Ectodermal cell (in vitro differentiated cells): ENCODE results near the gene BRAP.
A peak's percentile ranks its signal among the peaks of the same experiment; 100 is the strongest.

ENCODE experiments used
- H3K27ac ChIP-seq: 2 replicates; pipeline ENCODE4 v1.7.0; 2013; ENCODE audit warnings: mild to moderate bottlenecking, low read depth, low read length; ENCODE audit not compliant: insufficient read depth, poor library complexity, severe bottlenecking
- H3K27me3 ChIP-seq: 2 replicates; pipeline ENCODE4 v1.7.0; 2013; ENCODE audit warnings: mild to moderate bottlenecking, low read length; ENCODE audit not compliant: insufficient read depth, control insufficient read depth, poor library complexity, severe bottlenecking
- H3K36me3 ChIP-seq: one replicate; pipeline ENCODE4 v1.7.0; 2013; ENCODE audit warnings: low read length; ENCODE audit not compliant: control insufficient read depth, insufficient read depth
- H3K4me1 ChIP-seq: one replicate; pipeline ENCODE4 v1.7.0; 2013; ENCODE audit warnings: low read length; ENCODE audit not compliant: control insufficient read depth, insufficient read depth
- H3K4me3 ChIP-seq: 2 replicates; pipeline ENCODE4 v1.7.0; 2013; ENCODE audit warnings: low read depth, low read length, control low read depth; ENCODE audit not compliant: insufficient read depth
- H3K9me3 ChIP-seq: 2 replicates; pipeline ENCODE4 v1.7.0; 2013; ENCODE audit warnings: mild to moderate bottlenecking, low read length, moderate library complexity; ENCODE audit not compliant: control insufficient read depth
- WGBS, 2 experiments: methylation state at CpG; one replicate each; pipeline ENCODE4 v1.1.7; 2013; ENCODE audit warnings: missing lambda C conversion rate in 2 of 2; 5-methylcytosine and 5-hydroxymethylcytosine counted together

BRAP gene

GRCh38 chr12:111645433-111645832, 40.3 kb downstream of the BRAP start:
- 90 to 98% methylated on average over 5 of the region's 5 CpGs for WGBS, 2 experiments
- Histone ChIP-seq H3K27ac (no peak overlapping the region), H3K9me3 (no peaks in the 10 kb centered on the region), H3K4me3 (no peak overlapping the region), H3K27me3 (no peaks in the 10 kb centered on the region), H3K4me1 (no peaks in the 10 kb centered on the region), H3K36me3 (peaks cover 17% of the 10 kb centered on the region)

GRCh38 chr12:111643427-111643826, 42.3 kb downstream of the BRAP start:
- Histone ChIP-seq H3K4me3 (no peak overlapping the region), H3K9me3 (no peaks in the 10 kb centered on the region), H3K27ac (no peak overlapping the region), H3K27me3 (no peaks in the 10 kb centered on the region), H3K36me3 (peaks cover 9% of the 10 kb centered on the region), H3K4me1 (no peaks in the 10 kb centered on the region)
- WGBS, 2 experiments: 94 to 95% methylated on average over 3 of the region's 3 CpGs

GRCh38 chr12:111642681-111643426, 42.9 kb downstream of the BRAP start:
- no peaks in the 10 kb centered on the region for H3K9me3 ChIP-seq
- no peak overlapping the region for H3K4me3 ChIP-seq
- no peaks in the 10 kb centered on the region for H3K4me1 ChIP-seq
- no peak overlapping the region for H3K27ac ChIP-seq
- peaks cover 9% of the 10 kb centered on the region for H3K36me3 ChIP-seq
- WGBS, 2 experiments: 92 to 96% methylated on average over 4 of the region's 4 CpGs
- no peaks in the 10 kb centered on the region for H3K27me3 ChIP-seq

GRCh38 chr12:111640506-111640905, 45.2 kb downstream of the BRAP start:
- H3K4me3 ChIP-seq: no peak overlapping the region
- H3K36me3 ChIP-seq: peaks cover 3% of the 10 kb centered on the region
- H3K27me3 ChIP-seq: no peaks in the 10 kb centered on the region
- WGBS, 2 experiments: 98% methylated on average over 4 to 5 of the region's 5 CpGs
- no peaks in the 10 kb centered on the region for H3K9me3 ChIP-seq
- H3K4me1 ChIP-seq: peaks cover 19% of the 10 kb centered on the region
- no peak overlapping the region for H3K27ac ChIP-seq

GRCh38 chr12:111638556-111638955, 47.2 kb downstream of the BRAP start:
- Histone ChIP-seq H3K27ac (no peak overlapping the region), H3K4me1 (peaks cover 32% of the 10 kb centered on the region)
- WGBS, 2 experiments: 93 to 94% methylated on average over 6 of the region's 6 CpGs

GRCh38 chr12:111636209-111636945, 49.4 kb downstream of the BRAP start:
- whole genome bisulfite sequencing, 2 experiments: 12% methylated on average over 19 of the region's 19 CpGs
- no peaks in the 10 kb centered on the region for H3K9me3 ChIP-seq
- peak overlapping the region; percentile 90 for H3K27ac ChIP-seq
- no peaks in the 10 kb centered on the region for H3K36me3 ChIP-seq
- no peaks in the 10 kb centered on the region for H3K27me3 ChIP-seq
- H3K4me1 ChIP-seq: peaks cover 33% of the 10 kb centered on the region
- H3K4me3 ChIP-seq: no peak overlapping the region

More at GRCh38 chr12:111638556-111638955, 47.2 kb downstream of the BRAP start:
- Histone ChIP-seq H3K36me3 (peaks cover 3% of the 10 kb centered on the region), H3K27me3 (no peaks in the 10 kb centered on the region), H3K4me3 (no peak overlapping the region), H3K9me3 (no peaks in the 10 kb centered on the region)

GRCh38 chr12:111635524-111635923, 50.2 kb downstream of the BRAP start:
- Histone ChIP-seq H3K4me3 (no peak overlapping the region), H3K9me3 (no peaks in the 10 kb centered on the region), H3K36me3 (no peaks in the 10 kb centered on the region), H3K27me3 (no peaks in the 10 kb centered on the region), H3K27ac (peak overlapping the region; percentile 90), H3K4me1 (peaks cover 33% of the 10 kb centered on the region)
- WGBS, 2 experiments: 77 to 79% methylated on average over 8 of the region's 8 CpGs

- Histone ChIP-seq H3K4me1 (peaks cover 3% of the 10 kb centered on the region), H3K4me3 (no peak overlapping the region), H3K27me3 (no peaks in the 10 kb centered on the region), H3K27ac (no peak overlapping the region), H3K9me3 (no peaks in the 10 kb centered on the region), H3K36me3 (no peaks in the 10 kb centered on the region)
- whole genome bisulfite sequencing, 2 experiments: 87 to 94% methylated on average over 7 of the region's 7 CpGs
Measured at GRCh38 chr12:111628505-111629260, 57.1 kb downstream of the BRAP start.

GRCh38 chr12:111626230-111626629, 59.5 kb downstream of the BRAP start:
- WGBS, 2 experiments: 93 to 95% methylated on average over 6 of the region's 6 CpGs
- Histone ChIP-seq H3K27ac (no peak overlapping the region), H3K4me3 (no peak overlapping the region), H3K36me3 (no peaks in the 10 kb centered on the region), H3K27me3 (no peaks in the 10 kb centered on the region), H3K9me3 (no peaks in the 10 kb centered on the region), H3K4me1 (no peaks in the 10 kb centered on the region)

GRCh38 chr12:111624540-111624939, 61.2 kb downstream of the BRAP start:
- H3K4me1 ChIP-seq: no peaks in the 10 kb centered on the region
- H3K27me3 ChIP-seq: no peaks in the 10 kb centered on the region
- H3K27ac ChIP-seq: no peak overlapping the region
- H3K4me3 ChIP-seq: no peak overlapping the region
- no peaks in the 10 kb centered on the region for H3K36me3 ChIP-seq
- 91% methylated on average over 8 of the region's 8 CpGs for WGBS, 2 experiments
- H3K9me3 ChIP-seq: no peaks in the 10 kb centered on the region
